Measurements from ENCODE around the gene NFIA. TPM values are rescaled to one million over a fixed set of nuclear protein-coding genes. Genes with fewer than 3 reads are reported as not detected.

NFIA gene
- total and polyA plus RNA-seq, 12 donors: 15.6 to 109 (median 66.3) TPM

GRCh38 chr1:61175976-61176375 is 93.6 kb downstream of the NFIA start:
- H3K36me3 ChIP-seq (replicated peaks in 1 of 2): no peaks in the 10 kb centered on the region
- DNase-seq: no peak
- WGBS, 4 donors: 83 to 92% (median 89%) methylated on average over 6 of the region's 6 CpGs
- H3K4me3 ChIP-seq: no peak overlapping the region
- intact Hi-C loops (cut with DNase I): no loop called here
- TF ChIP-seq CTCF (IDR thresholded peaks at IDR 0.05) (no peak), POLR2A (IDR thresholded peaks at IDR 0.05) (no peak)
- peaks cover 39 to 46% of the 10 kb centered on the region in 2 donors for H3K4me1 ChIP-seq (replicated peaks in 1 of 2)
- no peak overlapping the region for H3K27ac ChIP-seq
- H3K27me3 ChIP-seq: no peaks in the 10 kb centered on the region
- H3K9me3 ChIP-seq (replicated peaks in 1 of 3): no peaks in the 10 kb centered on the region

- peak overlapping the region in 1 of 5 donors; percentile 28 for H3K27ac ChIP-seq
- 90 to 100% (median 98%) methylated on average over 1 of the region's 1 CpG for WGBS, 4 donors
Measured at GRCh38 chr1:61181067-61182038, 99.0 kb downstream of the NFIA start.

GRCh38 chr1:61182049-61182448 is 99.7 kb downstream of the NFIA start:
- H3K4me1 ChIP-seq (replicated peaks in 1 of 2): peaks cover 22 to 76% of the 10 kb centered on the region in 2 donors
- intact Hi-C loops (cut with DNase I): loop anchor here in 1 of 2 donors (10.0 kb wide), 1 partner anchor 127 kb away; no protein-coding TSS in a partner anchor
- no peak overlapping the region for H3K4me3 ChIP-seq
- peak overlapping the region in 2 of 5 donors; percentile 28 to 40 for H3K27ac ChIP-seq
- TF ChIP-seq CTCF (IDR thresholded peaks at IDR 0.05): no peak
- no peak for TF ChIP-seq POLR2A (IDR thresholded peaks at IDR 0.05)
- H3K36me3 ChIP-seq (replicated peaks in 1 of 2): no peaks in the 10 kb centered on the region
- DNase-seq: no peak
- WGBS, 4 donors: 19 to 52% (median 39%) methylated on average over 2 of the region's 2 CpGs
- H3K9me3 ChIP-seq (replicated peaks in 1 of 3): no peaks in the 10 kb centered on the region
- no peaks in the 10 kb centered on the region for H3K27me3 ChIP-seq

More at GRCh38 chr1:61181067-61182038, 99.0 kb downstream of the NFIA start:
- no peak overlapping the region for H3K4me3 ChIP-seq
- H3K4me1 ChIP-seq (replicated peaks in 1 of 2): peaks cover 17 to 69% of the 10 kb centered on the region in 2 donors
- no peak for DNase-seq
- H3K27me3 ChIP-seq: no peaks in the 10 kb centered on the region
- intact Hi-C loops (cut with DNase I): loop anchor here in 1 of 2 donors (10.0 kb wide), 1 partner anchor 127 kb away; no protein-coding TSS in a partner anchor
- no peak for TF ChIP-seq POLR2A (IDR thresholded peaks at IDR 0.05)
- no peak for TF ChIP-seq CTCF (IDR thresholded peaks at IDR 0.05)
- no peaks in the 10 kb centered on the region for H3K9me3 ChIP-seq (replicated peaks in 1 of 3)
- no peaks in the 10 kb centered on the region for H3K36me3 ChIP-seq (replicated peaks in 1 of 2)

GRCh38 chr1:61182480-61182879 is 100.1 kb downstream of the NFIA start:
- Histone ChIP-seq H3K27ac (peak overlapping the region in 2 of 5 donors; percentile 28 to 40), H3K4me1 (replicated peaks in 1 of 2) (peaks cover 23 to 79% of the 10 kb centered on the region in 2 donors), H3K27me3 (no peaks in the 10 kb centered on the region), H3K9me3 (replicated peaks in 1 of 3) (no peaks in the 10 kb centered on the region), H3K4me3 (no peak overlapping the region), H3K36me3 (replicated peaks in 1 of 2) (no peaks in the 10 kb centered on the region)
- intact Hi-C loops (cut with DNase I): loop anchor here in 1 of 2 donors (10.0 kb wide), 1 partner anchor 128 kb away; no protein-coding TSS in a partner anchor
- no peak for DNase-seq
- 79 to 91% (median 82%) methylated on average over 3 of the region's 3 CpGs for WGBS, 4 donors
- TF ChIP-seq CTCF (IDR thresholded peaks at IDR 0.05): no peak
- TF ChIP-seq POLR2A (IDR thresholded peaks at IDR 0.05): no peak
